Suprapubic skin (tissue), 3 donors: ENCODE measurements around the gene TRIM52.

Experiments used
- CTCF ChIP-seq, 2 donors: fragments of 200-600 bp in 1 of 2; fragments of 450-650 bp in 1 of 2; sonication (generic) in 1 of 2; IDR thresholded peaks; one replicate each; pipeline ENCODE4 v1.5.1; 2016 to 2019; ENCODE audit warnings: antibody characterized with exemption in 2 of 2, mild to moderate bottlenecking in 1 of 2, moderate library complexity in 1 of 2
- POLR2AphosphoS5 ChIP-seq, 3 donors: sonication (generic); formaldehyde crosslinking; IDR thresholded peaks; one replicate each; pipeline ENCODE4 v1.6.1; 2017; ENCODE audit warnings: antibody characterized with exemption in 3 of 3

- TF ChIP-seq CTCF (IDR thresholded peaks at IDR 0.05): no peak
- TF ChIP-seq POLR2AphosphoS5 (IDR thresholded peaks at IDR 0.05): no peak
Measured at GRCh38 chr5:181255276-181255675, 5.7 kb downstream of the TRIM52 start.
